Lung (tissue), 12 donors: Measurements from ENCODE around the gene FILIP1L. TPM values are rescaled to one million over a fixed set of nuclear protein-coding genes. Genes with fewer than 3 reads are reported as not detected.
A peak's percentile ranks its signal among the peaks of the same experiment; 100 is the strongest.

Experiments
- ATAC-seq: fragments of 200-7000 bp; cut with Tn5 transposase; one replicate; pipeline ENCODE4 v1.9.1; 2020; ENCODE audit warnings: moderate number of reproducible peaks; ENCODE audit not compliant: insufficient read depth, low FRiP score
- DNase-seq, 3 donors: peaks; one replicate each; pipeline ENCODE4 v3.0.0-alpha.2; 2013 to 2017
- H3K27ac ChIP-seq, 2 donors: one replicate each; pipeline ENCODE4 v1.5.1; 2013; ENCODE audit warnings: mild to moderate bottlenecking in 2 of 2, moderate library complexity in 2 of 2, control low read depth in 1 of 2, inconsistent platforms in 1 of 2, low read depth in 1 of 2, low read length in 1 of 2
- H3K27me3 ChIP-seq, 3 donors: one replicate each; pipeline ENCODE4 v1.5.1; 2013; ENCODE audit warnings: low read length in 2 of 3; ENCODE audit not compliant: control insufficient read depth in 3 of 3, insufficient read depth in 3 of 3
- H3K36me3 ChIP-seq, 4 donors: one replicate each; pipeline ENCODE4 v1.5.1; 2013; ENCODE audit warnings: low read length in 4 of 4, mild to moderate bottlenecking in 1 of 4, moderate library complexity in 1 of 4; ENCODE audit not compliant: control insufficient read depth in 4 of 4, insufficient read depth in 4 of 4
- H3K4me1 ChIP-seq, 5 donors: one replicate each; pipeline ENCODE4 v1.5.1; 2013; ENCODE audit warnings: low read length in 5 of 5, mild to moderate bottlenecking in 2 of 5, moderate library complexity in 1 of 5; ENCODE audit not compliant: control insufficient read depth in 5 of 5, insufficient read depth in 5 of 5
- H3K4me3 ChIP-seq: one replicate; pipeline ENCODE4 v1.5.1; 2013; ENCODE audit warnings: mild to moderate bottlenecking, control low read depth, moderate library complexity
- H3K9ac ChIP-seq, 2 donors: one replicate each; pipeline ENCODE4 v1.5.1; 2013; ENCODE audit warnings: low read length in 2 of 2, control low read depth in 1 of 2; ENCODE audit not compliant: insufficient read depth in 1 of 2
- H3K9me3 ChIP-seq, 4 donors: one replicate each; pipeline ENCODE4 v1.5.1; 2013; ENCODE audit warnings: low read length in 3 of 4, mild to moderate bottlenecking in 1 of 4, moderate library complexity in 1 of 4; ENCODE audit not compliant: control insufficient read depth in 4 of 4, insufficient read depth in 3 of 4
- WGBS, 2 donors: extraction: QIAGEN DNeasy Blood & Tissue Kit; methylation state at CpG; one replicate each; pipeline ENCODE4 v1.1.7; 2013; 5-methylcytosine and 5-hydroxymethylcytosine counted together
- polyA plus RNA-seq, 2 donors: library from polyadenylated mRNA; stranded (reverse); fragments of 200-250 nt; gene quantifications; one replicate each; pipeline ENCODE4 v1.2.1, GENCODE V29; 2013
- total RNA-seq, 2 donors: library from RNA; depleted of rRNA in 1 of 2; stranded (reverse); fragments of >200 nt in 1 of 2; gene quantifications; one replicate each; pipeline ENCODE4 v1.2.1, GENCODE V29; 2014 to 2021
- TF ChIP-seq, protein P1 (sequence below): IDR thresholded peaks from 2 replicates; pipeline ENCODE4 v1.5.1; 2012; ENCODE audit warnings: mild to moderate bottlenecking; ENCODE audit errors: control extremely low read depth, extremely low read depth
- donor health status: control.
- donor health status: control.
- donor health status: Bipolar disorder and iron deficiency.
- donor health status: healthy.
- donor health status: DM: yes; HTN: yes; CAD: no.

FILIP1L gene
- total and polyA plus RNA-seq, 4 donors: 8.3 to 27.8 (median 22.5) TPM

DNA sequence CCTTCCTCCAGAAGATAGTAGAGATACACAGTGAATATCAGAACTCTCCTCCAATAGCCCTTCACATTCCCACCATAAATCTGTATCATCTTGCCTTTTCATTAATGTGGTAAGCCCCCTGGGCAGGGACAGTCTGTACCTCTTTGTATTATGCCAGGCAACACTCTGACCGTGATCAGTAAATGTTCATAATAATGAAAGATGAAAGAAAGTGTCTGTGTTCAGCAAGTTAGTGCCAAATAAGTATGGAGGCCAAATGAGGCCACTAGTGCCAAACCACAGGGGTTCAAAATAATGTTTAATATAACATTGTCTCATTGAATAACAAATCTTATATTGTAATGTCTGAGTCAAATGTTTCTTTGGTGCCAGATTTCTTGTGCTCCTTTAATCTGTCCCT lies 192.3 kb downstream of the FILIP1L start:
- Histone ChIP-seq H3K4me3 (no peak overlapping the region), H3K36me3 (no peaks in the 10 kb centered on the region), H3K27ac (peak overlapping the region in 1 of 2 donors; percentile 21), H3K27me3 (no peaks in the 10 kb centered on the region), H3K4me1 (peaks cover 3 to 19% (median 8%) of the 10 kb centered on the region in 5 donors), H3K9me3 (no peaks in the 10 kb centered on the region), H3K9ac (no peak overlapping the region)
- 90 to 92% methylated on average over 1 of the region's 1 CpG for WGBS, 2 donors
- DNase-seq: no peak
- TF ChIP-seq, protein P1, sequence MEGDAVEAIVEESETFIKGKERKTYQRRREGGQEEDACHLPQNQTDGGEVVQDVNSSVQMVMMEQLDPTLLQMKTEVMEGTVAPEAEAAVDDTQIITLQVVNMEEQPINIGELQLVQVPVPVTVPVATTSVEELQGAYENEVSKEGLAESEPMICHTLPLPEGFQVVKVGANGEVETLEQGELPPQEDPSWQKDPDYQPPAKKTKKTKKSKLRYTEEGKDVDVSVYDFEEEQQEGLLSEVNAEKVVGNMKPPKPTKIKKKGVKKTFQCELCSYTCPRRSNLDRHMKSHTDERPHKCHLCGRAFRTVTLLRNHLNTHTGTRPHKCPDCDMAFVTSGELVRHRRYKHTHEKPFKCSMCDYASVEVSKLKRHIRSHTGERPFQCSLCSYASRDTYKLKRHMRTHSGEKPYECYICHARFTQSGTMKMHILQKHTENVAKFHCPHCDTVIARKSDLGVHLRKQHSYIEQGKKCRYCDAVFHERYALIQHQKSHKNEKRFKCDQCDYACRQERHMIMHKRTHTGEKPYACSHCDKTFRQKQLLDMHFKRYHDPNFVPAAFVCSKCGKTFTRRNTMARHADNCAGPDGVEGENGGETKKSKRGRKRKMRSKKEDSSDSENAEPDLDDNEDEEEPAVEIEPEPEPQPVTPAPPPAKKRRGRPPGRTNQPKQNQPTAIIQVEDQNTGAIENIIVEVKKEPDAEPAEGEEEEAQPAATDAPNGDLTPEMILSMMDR: no peak
- ATAC-seq: no peak

DNA sequence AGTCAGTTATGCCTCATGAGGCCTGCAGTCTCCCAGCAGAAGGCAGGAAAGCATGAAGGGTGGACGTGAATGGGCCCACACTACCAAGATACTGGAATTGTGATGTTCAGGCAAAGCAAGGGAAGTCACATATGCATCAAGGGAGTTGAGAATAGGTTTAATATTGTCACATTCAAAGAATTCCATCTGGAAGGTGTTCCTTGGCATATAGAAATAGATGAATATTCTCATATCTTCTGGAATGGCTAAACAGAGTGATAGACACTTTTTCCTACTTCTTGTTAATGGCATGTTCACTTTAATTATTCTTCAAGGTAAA lies 193.0 kb downstream of the FILIP1L start:
- WGBS, 2 donors: 73 to 84% methylated on average over 1 of the region's 1 CpG
- Histone ChIP-seq H3K36me3 (no peaks in the 10 kb centered on the region), H3K27ac (peak overlapping the region; percentile 48 to 66), H3K27me3 (no peaks in the 10 kb centered on the region), H3K4me1 (peaks cover 3 to 19% (median 8%) of the 10 kb centered on the region in 5 donors), H3K9ac (no peak overlapping the region), H3K4me3 (no peak overlapping the region), H3K9me3 (no peaks in the 10 kb centered on the region)
- DNase-seq: no peak
- no peak for ATAC-seq
- TF ChIP-seq, protein P1: no peak

DNA sequence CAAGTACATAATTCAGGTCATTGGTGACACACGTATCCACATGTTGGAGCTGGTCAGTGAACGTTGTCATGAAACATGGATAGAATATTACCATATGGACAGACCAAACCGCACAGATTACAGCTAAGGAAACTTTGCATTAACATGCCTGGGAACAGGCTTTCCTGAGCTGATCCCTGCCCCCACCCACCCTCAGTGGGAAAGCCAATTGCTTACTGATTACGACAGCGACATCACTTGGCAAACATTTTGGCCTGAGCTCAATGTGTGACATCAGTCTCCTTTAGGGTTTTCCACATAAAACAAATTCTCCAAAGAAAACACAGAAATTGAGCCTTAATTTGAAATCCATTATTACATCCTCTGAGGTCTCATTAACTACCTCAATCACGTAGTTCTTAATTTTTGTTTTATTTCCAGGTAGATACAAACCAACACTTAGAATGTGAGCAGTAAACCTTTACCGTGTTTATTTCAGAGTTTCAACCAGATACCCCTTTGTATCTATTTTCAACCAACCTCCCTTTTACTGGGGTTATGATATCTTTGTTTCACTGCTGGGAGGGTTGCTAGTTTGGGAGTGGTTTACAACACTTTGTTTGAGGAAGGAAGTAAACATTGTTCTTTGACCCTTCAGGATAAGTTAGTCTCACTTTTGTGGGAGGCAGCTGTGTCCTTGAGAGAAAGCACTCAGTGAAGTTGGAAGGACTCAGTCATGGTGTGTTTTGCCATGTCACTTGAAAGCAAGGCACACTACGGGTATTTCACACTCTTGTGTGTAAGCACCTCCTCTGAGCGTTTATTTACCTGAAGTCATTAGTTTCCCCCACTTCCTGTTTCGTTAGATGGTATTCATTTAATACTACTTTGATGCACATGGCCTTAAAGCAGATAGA lies 193.6 kb downstream of the FILIP1L start:
- DNase-seq: peak; percentile 65 to 78 (median 74)
- no peak overlapping the region for H3K4me3 ChIP-seq
- ATAC-seq: peak; percentile 56
- peaks cover 3 to 19% (median 8%) of the 10 kb centered on the region in 5 donors for H3K4me1 ChIP-seq
- H3K27ac ChIP-seq: peak overlapping the region; percentile 48 to 70
- no peak overlapping the region for H3K9ac ChIP-seq
- TF ChIP-seq, protein P1: no peak
- no peaks in the 10 kb centered on the region for H3K9me3 ChIP-seq
- WGBS, 2 donors: 39 to 46% methylated on average over 10 of the region's 10 CpGs
- H3K27me3 ChIP-seq: no peaks in the 10 kb centered on the region
- no peaks in the 10 kb centered on the region for H3K36me3 ChIP-seq
